ENCODE data around the gene OLIG3. TPM values are rescaled to one million over a fixed set of nuclear protein-coding genes. Genes with fewer than 3 reads are reported as not detected.

The OLIG3 gene
- total RNA-seq, 4 donors from 2014 or later: not detected

DNA sequence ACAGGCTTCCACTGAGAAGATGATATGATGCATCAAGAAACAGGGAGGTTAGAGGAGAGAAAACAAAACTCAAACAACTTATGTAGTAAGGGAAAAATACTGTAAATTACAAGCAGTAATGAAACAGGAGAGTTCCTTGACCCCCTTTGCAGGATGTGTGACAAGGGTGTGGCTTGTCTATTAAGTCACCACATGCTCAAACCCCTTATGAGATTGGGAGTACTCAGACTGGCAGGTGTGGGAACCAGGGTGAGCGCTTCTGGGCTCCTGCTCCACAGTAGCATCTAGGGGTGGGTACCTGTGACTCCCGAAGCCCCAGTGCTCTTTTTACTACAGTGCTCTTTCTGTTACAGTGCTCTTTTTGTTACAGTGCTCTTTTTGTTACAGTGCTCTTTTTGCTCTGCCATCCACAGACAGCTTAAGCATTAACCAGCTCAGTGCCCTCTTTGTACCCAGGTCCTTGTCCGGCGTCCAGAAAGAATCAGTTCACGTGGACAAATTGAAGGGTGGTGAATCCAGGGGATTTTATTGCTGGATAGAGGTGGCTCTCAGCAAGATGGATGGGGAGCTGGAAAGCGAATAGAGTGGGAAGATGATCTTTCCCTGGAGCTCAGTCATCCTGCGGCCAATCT is 28.7 kb downstream of the OLIG3 start:
- 76 to 83% methylated on average over 4 to 5 of the region's 7 CpGs for WGBS, 2 donors
- no peak for DNase-seq
- no peak overlapping the region for H3K4me3 ChIP-seq
- no peaks in the 10 kb centered on the region for H3K4me1 ChIP-seq
- intact Hi-C loops (cut with DNase I): no loop called here
- TF ChIP-seq, protein P1, sequence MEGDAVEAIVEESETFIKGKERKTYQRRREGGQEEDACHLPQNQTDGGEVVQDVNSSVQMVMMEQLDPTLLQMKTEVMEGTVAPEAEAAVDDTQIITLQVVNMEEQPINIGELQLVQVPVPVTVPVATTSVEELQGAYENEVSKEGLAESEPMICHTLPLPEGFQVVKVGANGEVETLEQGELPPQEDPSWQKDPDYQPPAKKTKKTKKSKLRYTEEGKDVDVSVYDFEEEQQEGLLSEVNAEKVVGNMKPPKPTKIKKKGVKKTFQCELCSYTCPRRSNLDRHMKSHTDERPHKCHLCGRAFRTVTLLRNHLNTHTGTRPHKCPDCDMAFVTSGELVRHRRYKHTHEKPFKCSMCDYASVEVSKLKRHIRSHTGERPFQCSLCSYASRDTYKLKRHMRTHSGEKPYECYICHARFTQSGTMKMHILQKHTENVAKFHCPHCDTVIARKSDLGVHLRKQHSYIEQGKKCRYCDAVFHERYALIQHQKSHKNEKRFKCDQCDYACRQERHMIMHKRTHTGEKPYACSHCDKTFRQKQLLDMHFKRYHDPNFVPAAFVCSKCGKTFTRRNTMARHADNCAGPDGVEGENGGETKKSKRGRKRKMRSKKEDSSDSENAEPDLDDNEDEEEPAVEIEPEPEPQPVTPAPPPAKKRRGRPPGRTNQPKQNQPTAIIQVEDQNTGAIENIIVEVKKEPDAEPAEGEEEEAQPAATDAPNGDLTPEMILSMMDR (IDR thresholded peaks at IDR 0.05): no peak
- TF ChIP-seq POLR2A (IDR thresholded peaks at IDR 0.05): no peak
- H3K27me3 ChIP-seq: peaks cover 0 to 8% (median 0%) of the 10 kb centered on the region in 4 donors
- no peaks in the 10 kb centered on the region for H3K36me3 ChIP-seq
- no peaks in the 10 kb centered on the region for H3K9me3 ChIP-seq
- H3K27ac ChIP-seq: no peak overlapping the region

DNA sequence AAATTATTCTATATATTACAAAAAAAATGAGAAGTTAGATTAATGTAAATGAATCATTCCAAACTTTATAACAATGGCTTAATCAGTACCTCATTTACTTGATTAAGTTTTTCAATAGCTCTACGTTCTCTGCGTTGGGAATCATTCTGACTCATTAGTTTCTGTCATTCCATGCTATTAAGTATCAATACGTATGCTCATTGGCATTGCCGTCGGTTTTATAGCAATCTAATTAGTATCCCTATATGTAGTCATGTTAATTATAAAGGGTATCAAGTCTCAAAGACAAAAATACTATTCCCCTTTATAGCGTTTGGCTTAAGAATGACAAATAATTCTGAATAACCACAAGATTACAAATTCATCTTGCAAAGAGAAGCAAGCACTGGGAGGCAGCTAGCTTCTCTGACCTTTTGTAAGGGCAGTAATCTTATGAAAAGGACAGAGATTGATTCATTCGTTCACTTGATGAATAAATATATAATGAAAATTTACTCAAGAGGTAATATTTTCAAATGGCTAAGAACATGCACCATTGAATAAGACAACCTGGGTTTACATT is 41.8 kb downstream of the OLIG3 start:
- Histone ChIP-seq H3K27ac (no peak overlapping the region), H3K4me3 (no peak overlapping the region), H3K9me3 (no peaks in the 10 kb centered on the region), H3K4me1 (peaks cover 0 to 3% (median 0%) of the 10 kb centered on the region in 3 donors), H3K36me3 (no peaks in the 10 kb centered on the region), H3K27me3 (no peaks in the 10 kb centered on the region)
- 59 to 60% methylated on average over 7 of the region's 7 CpGs for WGBS, 2 donors
- intact Hi-C loops (cut with DNase I): no loop called here
- no peak for DNase-seq
- TF ChIP-seq, protein P1 (IDR thresholded peaks at IDR 0.05): no peak
- TF ChIP-seq POLR2A (IDR thresholded peaks at IDR 0.05): no peak

DNA sequence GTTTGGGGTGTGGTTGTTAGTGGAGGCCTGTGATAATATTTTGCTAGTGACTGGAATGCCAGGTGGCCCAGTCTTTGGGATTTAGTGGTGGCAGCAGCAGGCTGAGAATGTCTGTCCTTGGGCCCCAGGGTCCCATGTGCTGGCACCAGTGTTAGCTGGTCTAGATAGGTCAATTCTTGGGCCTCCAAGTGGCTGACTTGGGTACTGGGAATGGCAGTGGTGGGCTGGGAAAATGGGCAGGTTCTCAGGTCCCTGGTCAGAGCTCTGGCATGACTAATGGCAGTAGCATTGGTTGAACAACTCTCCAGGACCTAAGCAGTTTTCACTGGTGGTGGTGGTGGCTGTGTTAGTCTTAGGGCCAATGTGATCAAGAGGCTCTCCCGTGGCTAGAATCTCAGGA is 50.3 kb downstream of the OLIG3 start:
- Histone ChIP-seq H3K4me1 (no peaks in the 10 kb centered on the region), H3K9me3 (no peaks in the 10 kb centered on the region), H3K36me3 (no peaks in the 10 kb centered on the region), H3K27me3 (no peaks in the 10 kb centered on the region), H3K27ac (no peak overlapping the region), H3K4me3 (no peak overlapping the region)
- WGBS, 2 donors: 43 to 75% methylated on average over 1 of the region's 1 CpG
- no peak for DNase-seq
- TF ChIP-seq, protein P1 (IDR thresholded peaks at IDR 0.05): no peak
- no peak for TF ChIP-seq POLR2A (IDR thresholded peaks at IDR 0.05)
- intact Hi-C loops (cut with DNase I): no loop called here

All from esophagus squamous epithelium (tissue), 5 donors.